H1 (cell line): ENCODE results near the gene METTL5. TPM values are rescaled to one million over a fixed set of nuclear protein-coding genes. Genes with fewer than 3 reads are reported as not detected.

Source experiments
- CTCF ChIA-PET: fragments of 300-600 bp; sonication (Branson Sonifier 250); formaldehyde crosslinking; loops from one replicate; lab custom pipeline; 2021; ENCODE audit not compliant: partially characterized antibody; lab: Charles Lee
- POLR2A ChIA-PET: fragments of 300-600 bp; sonication (Branson Sonifier 250); formaldehyde crosslinking; loops from one replicate; lab custom pipeline; 2021; ENCODE audit warnings: inconsistent platforms; ENCODE audit not compliant: partially characterized antibody; lab: Charles Lee
- DNase-seq, 2 experiments: peaks; one replicate each; pipeline versions ENCODE4 v3.0.0 to v3.0.0-alpha.2; 2010 to 2022; ENCODE audit warnings: low spot score in 2 of 2, low read depth in 1 of 2, mixed read lengths in 1 of 2
- FAIRE-seq: peaks from 2 replicates; lab custom pipeline; 2011; peaks lifted over from hg19 to GRCh38; lab: Jason Lieb, UNC
- H2AFZ ChIP-seq: 2 replicates; pipeline ENCODE4 v1.8.1; 2012; ENCODE audit warnings: low read length, inconsistent platforms
- H2AK5ac ChIP-seq: 2 replicates; pipeline ENCODE4 v1.6.1; 2013; ENCODE audit warnings: low read depth, low read length
- H2BK120ac ChIP-seq: replicated peaks from 2 replicates; pipeline ENCODE3; 2013; ENCODE audit warnings: low read depth, low read length, inconsistent platforms
- H2BK12ac ChIP-seq: 2 replicates; pipeline ENCODE4 v1.6.1; 2013; ENCODE audit warnings: low read depth, low read length
- H2BK15ac ChIP-seq: 2 replicates; pipeline ENCODE4 v1.6.1; 2013; ENCODE audit warnings: low read length
- H2BK20ac ChIP-seq: 2 replicates; pipeline ENCODE4 v1.6.1; 2013; ENCODE audit warnings: low read length
- H2BK5ac ChIP-seq: 2 replicates; pipeline ENCODE4 v1.6.1; 2013; ENCODE audit warnings: low read depth, low read length
- H3K14ac ChIP-seq: 2 replicates; pipeline ENCODE4 v1.6.1; 2013; ENCODE audit warnings: inconsistent platforms; ENCODE audit not compliant: insufficient read length
- H3K18ac ChIP-seq: 2 replicates; pipeline ENCODE4 v1.6.1; 2013; ENCODE audit warnings: low read length; ENCODE audit errors: extremely low read depth
- H3K23ac ChIP-seq: 2 replicates; pipeline ENCODE4 v1.6.1; 2013; ENCODE audit warnings: inconsistent platforms; ENCODE audit not compliant: insufficient read length
- H3K23me2 ChIP-seq: 2 replicates; pipeline ENCODE4 v1.6.1; 2013; ENCODE audit warnings: low read depth, low read length
- H3K27ac ChIP-seq: 2 replicates; pipeline ENCODE4 v1.6.1; 2011; ENCODE audit warnings: low read depth, low read length, inconsistent platforms
- H3K27me3 ChIP-seq, 4 experiments: replicated peaks in 1 of 4; 1 replicate in 1 of 4; 2 replicates in 3 of 4; pipeline versions ENCODE4 v1.6.1 to v1.8.1; 2011 to 2013; ENCODE audit warnings: low read length in 3 of 4, mild to moderate bottlenecking in 3 of 4, inconsistent platforms in 2 of 4, mixed read lengths in 2 of 4, moderate library complexity in 1 of 4; ENCODE audit not compliant: control insufficient read depth in 3 of 4, insufficient read depth in 3 of 4; ENCODE audit errors: extremely low read depth in 1 of 4
- H3K36me3 ChIP-seq, 4 experiments: 2 replicates each; pipeline versions ENCODE4 v1.6.1 to v1.8.1; 2011 to 2013; ENCODE audit warnings: mild to moderate bottlenecking in 4 of 4, low read length in 3 of 4, moderate library complexity in 2 of 4, control low read depth in 1 of 4, inconsistent platforms in 1 of 4; ENCODE audit not compliant: insufficient read depth in 4 of 4, control insufficient read depth in 2 of 4
- H3K4ac ChIP-seq: replicated peaks from 2 replicates; pipeline ENCODE3; 2013; ENCODE audit warnings: low read length, low read depth, mixed read lengths, inconsistent platforms; ENCODE audit not compliant: insufficient read length
- H3K4me1 ChIP-seq, 4 experiments: replicated peaks in 1 of 4; 1 replicate in 1 of 4; 2 replicates in 3 of 4; pipeline versions ENCODE4 v1.6.1 to v1.8.1; 2011 to 2013; ENCODE audit warnings: low read length in 3 of 4, inconsistent platforms in 2 of 4, mixed read lengths in 1 of 4; ENCODE audit not compliant: insufficient read depth in 4 of 4, control insufficient read depth in 3 of 4
- H3K4me2 ChIP-seq, 2 experiments: 2 replicates each; pipeline versions ENCODE4 v1.6.1 to v1.8.1; 2011 to 2013; ENCODE audit warnings: low read depth in 2 of 2, low read length in 2 of 2, control low read depth in 1 of 2, inconsistent platforms in 1 of 2, mild to moderate bottlenecking in 1 of 2; ENCODE audit not compliant: insufficient read depth in 1 of 2
- H3K4me3 ChIP-seq, 4 experiments: fragments of 200-600, 300-600 bp in 1 of 4; sonication (generic), shearing (Covaris generic), sonication (Bioruptor Twin) in 1 of 4; 2 replicates each; pipeline versions ENCODE4 v1.5.1 to v1.8.1; 2011 to 2016; ENCODE audit warnings: low read length in 4 of 4, low read depth in 3 of 4, control low read depth in 2 of 4, inconsistent platforms in 2 of 4, mild to moderate bottlenecking in 2 of 4, mixed read lengths in 1 of 4, moderate library complexity in 1 of 4; ENCODE audit not compliant: insufficient read depth in 2 of 4; ENCODE audit errors: extremely low read depth in 1 of 4
- H3K56ac ChIP-seq: replicated peaks from 2 replicates; pipeline ENCODE3; 2013; ENCODE audit warnings: low read depth, mild to moderate bottlenecking, mixed read lengths, low read length, inconsistent platforms; ENCODE audit not compliant: insufficient read length
- H3K79me1 ChIP-seq: 2 replicates; pipeline ENCODE4 v1.6.1; 2013; ENCODE audit warnings: low read depth, low read length, control low read depth
- H3K79me2 ChIP-seq, 2 experiments: 2 replicates each; pipeline versions ENCODE4 v1.6.1 to v1.8.1; 2012 to 2013; ENCODE audit warnings: low read length in 2 of 2, mild to moderate bottlenecking in 2 of 2, inconsistent platforms in 1 of 2; ENCODE audit not compliant: insufficient read depth in 2 of 2, control insufficient read depth in 1 of 2
- H3K9ac ChIP-seq, 4 experiments: replicated peaks in 1 of 4; 1 replicate in 1 of 4; 2 replicates in 3 of 4; pipeline versions ENCODE4 v1.6.1 to v1.8.1; 2011 to 2013; ENCODE audit warnings: low read depth in 3 of 4, low read length in 3 of 4, control low read depth in 2 of 4, mild to moderate bottlenecking in 2 of 4, moderate library complexity in 2 of 4, inconsistent platforms in 1 of 4; ENCODE audit errors: extremely low read depth in 1 of 4
- H3K9me3 ChIP-seq, 2 experiments: 2 replicates each; pipeline versions ENCODE4 v1.6.1 to v1.8.1; 2012 to 2013; ENCODE audit warnings: mild to moderate bottlenecking in 2 of 2, moderate library complexity in 2 of 2, control low read depth in 1 of 2, inconsistent platforms in 1 of 2, low read depth in 1 of 2, low read length in 1 of 2, mixed read lengths in 1 of 2; ENCODE audit not compliant: insufficient read depth in 2 of 2
- H4K20me1 ChIP-seq, 2 experiments: replicated peaks in 1 of 2; 2 replicates each; pipeline versions ENCODE3 to v1.8.1; 2011 to 2013; ENCODE audit warnings: inconsistent platforms in 2 of 2, low read length in 2 of 2, mild to moderate bottlenecking in 1 of 2; ENCODE audit not compliant: insufficient read depth in 2 of 2, control insufficient read depth in 1 of 2
- H4K5ac ChIP-seq: 2 replicates; pipeline ENCODE4 v1.6.1; 2013; ENCODE audit warnings: low read length, low read depth, mixed read lengths, inconsistent platforms; ENCODE audit not compliant: insufficient read length
- H4K8ac ChIP-seq: 2 replicates; pipeline ENCODE4 v1.8.0; 2013; ENCODE audit warnings: mild to moderate bottlenecking, moderate library complexity, low read length, inconsistent platforms; ENCODE audit not compliant: insufficient read depth; ENCODE audit errors: extremely low read depth
- H4K91ac ChIP-seq: replicated peaks from 2 replicates; pipeline ENCODE3; 2013; ENCODE audit warnings: low read length, mixed read lengths, inconsistent platforms; ENCODE audit not compliant: insufficient read length
- CBX5 ChIP-seq: fragments of 300-800, 300-1000 bp; sonication (generic); IDR thresholded peaks from 2 replicates; pipeline ENCODE4 v1.7.1; 2016; ENCODE audit warnings: antibody characterized with exemption, low read length, low read depth
- GTF2F1 ChIP-seq: IDR thresholded peaks from 2 replicates; pipeline ENCODE4 v1.6.1; 2012; ENCODE audit warnings: low read depth, low read length, improper control_type of control experiment, borderline replicate concordance
- JUND ChIP-seq: IDR thresholded peaks from 2 replicates; pipeline ENCODE4 v1.6.1; 2011; ENCODE audit warnings: mild to moderate bottlenecking, improper control_type of control experiment, low read length
- MAFK ChIP-seq: IDR thresholded peaks from 2 replicates; pipeline ENCODE4 v1.6.1; 2012; ENCODE audit warnings: low read depth, mild to moderate bottlenecking, improper control_type of control experiment, low read length
- RXRA ChIP-seq: IDR thresholded peaks from 2 replicates; pipeline ENCODE4 v1.6.1; 2011; ENCODE audit warnings: low read depth, mild to moderate bottlenecking, low read length, moderate library complexity; ENCODE audit not compliant: insufficient read depth
- SIX5 ChIP-seq: IDR thresholded peaks from 2 replicates; pipeline ENCODE4 v1.6.1; 2011; ENCODE audit warnings: mild to moderate bottlenecking, low read depth, low read length
- TAF7 ChIP-seq: optimal IDR thresholded peaks from 2 replicates; pipeline ENCODE3; 2011; ENCODE audit warnings: low read depth, mild to moderate bottlenecking, inconsistent platforms, low read length, moderate library complexity, borderline replicate concordance
- TBP ChIP-seq: IDR thresholded peaks from 2 replicates; pipeline ENCODE4 v1.6.1; 2011; ENCODE audit warnings: low read depth, low read length, improper control_type of control experiment
- TCF12 ChIP-seq: IDR thresholded peaks from 2 replicates; pipeline ENCODE4 v1.6.1; 2011; ENCODE audit warnings: low read depth, mild to moderate bottlenecking, low read length
- ZNF274 ChIP-seq: IDR thresholded peaks from 2 replicates; pipeline ENCODE4 v1.7.0; 2012; ENCODE audit warnings: low read length, borderline replicate concordance; ENCODE audit errors: extremely low read depth
- WGBS, 2 experiments: shearing (Covaris generic) in 1 of 2; methylation state at CpG; one replicate each; pipeline versions ENCODE4 v1.1.6 to v1.1.7; 2013 to 2015; ENCODE audit warnings: low lambda C conversion rate in 2 of 2, mixed read lengths in 2 of 2, inconsistent platforms in 1 of 2, low coverage in 1 of 2, missing lambda C conversion rate in 1 of 2; ENCODE audit not compliant: insufficient replicate concordance in 2 of 2, insufficient coverage in 1 of 2, insufficient read length in 1 of 2; ENCODE audit errors: extremely low coverage in 1 of 2, missing lambda C conversion rate in 1 of 2; 5-methylcytosine and 5-hydroxymethylcytosine counted together
- polyA plus RNA-seq, 7 experiments: library from polyadenylated mRNA; depleted of rRNA in 3 of 7; stranded (reverse) in 5 of 7; unstranded in 2 of 7; fragments of >200 nt in 5 of 7; fragments of 200-250 nt in 2 of 7; gene quantifications; 1 replicate in 5 of 7; 2 replicates in 1 of 7; 4 replicates in 1 of 7; pipeline versions ENCODE4 v1.2.1 to v1.2.3, GENCODE V29; 2011 to 2013; ENCODE audit warnings: missing spikeins in 2 of 7, mixed read lengths in 2 of 7
- total RNA-seq: library from RNA; stranded (reverse); fragmentation: NEBNext Ultra II Directional; extraction: Animal tissue kit (Norgen Biotek cat#: 25700); gene quantifications from 2 replicates; pipeline ENCODE4 v1.2.1, GENCODE V29; 2021
- TF ChIP-seq, protein P1 (sequence below): IDR thresholded peaks from 2 replicates; pipeline ENCODE4 v1.6.1; 2012; ENCODE audit warnings: inconsistent platforms
- TF ChIP-seq, protein P2 (sequence below), 3 experiments: IDR thresholded peaks; 1 replicate in 2 of 3; 2 replicates in 1 of 3; pipeline versions ENCODE4 v1.5.1 to v1.6.1; 2011; ENCODE audit warnings: low read length in 3 of 3, mild to moderate bottlenecking in 3 of 3, inconsistent platforms in 2 of 3, low read depth in 1 of 3, moderate library complexity in 1 of 3; ENCODE audit not compliant: insufficient read depth in 1 of 3; ENCODE audit errors: control extremely low read depth in 1 of 3

METTL5 gene
- total and polyA plus RNA-seq, 2 of the 8 experiments (the other 6 are each of a cell fraction or from before 2014, with no cell fraction given) = 34.5 to 74.1 TPM

DNA sequence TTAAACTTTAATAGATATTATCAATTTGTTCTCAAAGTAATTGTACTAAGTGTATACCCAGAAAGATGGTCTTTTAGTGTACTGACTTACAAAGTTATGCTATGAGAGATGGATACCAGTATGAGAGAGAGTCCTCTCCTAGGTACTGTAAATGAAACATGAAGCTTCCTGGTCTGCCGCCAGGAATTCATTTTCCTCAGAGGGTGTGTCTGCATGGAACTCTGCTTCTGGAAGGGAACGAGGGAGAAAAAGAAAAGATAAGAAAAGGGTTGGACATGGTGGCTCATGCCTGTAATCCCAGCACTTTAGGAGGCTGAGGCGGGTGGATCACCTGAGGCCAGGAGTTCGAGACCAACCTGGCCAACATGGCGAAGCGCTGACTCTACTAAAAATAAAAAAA, 28.3 kb downstream of the METTL5 start:
- Histone ChIP-seq H2AK5ac (no peak overlapping the region), H3K23me2 (peaks cover 5% of the 10 kb centered on the region; the same call in 1 of the 2 replicates), H3K4me2 (no peak overlapping the region), H4K91ac (no peak overlapping the region), H3K23ac (no peak overlapping the region), H4K8ac (no peak overlapping the region), H3K79me1 (no peaks in the 10 kb centered on the region), H3K9ac (no peak overlapping the region), H3K36me3 (peaks cover 0 to 11% (median under 1%) of the 10 kb centered on the region in 4 experiments; a peak in 3 of 8 replicates), H2AFZ (no peak overlapping the region), H2BK20ac (no peak overlapping the region), H3K56ac (no peak overlapping the region), H2BK12ac (no peak overlapping the region), H3K18ac (no peak overlapping the region), H2BK120ac (no peak overlapping the region), H3K14ac (no peak overlapping the region), H3K9me3 (no peaks in the 10 kb centered on the region), H2BK5ac (no peak overlapping the region), H3K4ac (no peak overlapping the region), H2BK15ac (no peak overlapping the region), H3K79me2 (peaks cover 9 to 26% of the 10 kb centered on the region in 2 experiments), H4K5ac (no peak overlapping the region), H3K27me3 (peaks cover 0 to 2% (median 0%) of the 10 kb centered on the region in 4 experiments; a peak in 1 of 7 replicates), H4K20me1 (peaks cover 0 to 2% of the 10 kb centered on the region in 2 experiments), H3K27ac (no peak overlapping the region), H3K4me3 (no peak overlapping the region), H3K4me1 (peaks cover 0 to 7% (median 2%) of the 10 kb centered on the region in 4 experiments; a peak in 4 of 7 replicates)
- DNase-seq (no peak), FAIRE-seq (no peak)
- ChIA-PET CTCF (interaction anchor here (1.2 kb wide), 1 partner anchor 29 kb away, joined by 3 read pairs; no protein-coding TSS in a partner anchor), POLR2A (no interaction called here)
- 83% methylated on average over 6 of the region's 6 CpGs; no CpG with 5 or more reads in 1 of the 2 experiments for WGBS, 2 experiments
- TF ChIP-seq ZNF274 (no peak), JUND (no peak), TAF7 (no peak), TCF12 (no peak), GTF2F1 (no peak), TBP (no peak), MAFK (no peak), SIX5 (no peak), RXRA (no peak), CBX5 (no peak)
- TF ChIP-seq, protein P1, sequence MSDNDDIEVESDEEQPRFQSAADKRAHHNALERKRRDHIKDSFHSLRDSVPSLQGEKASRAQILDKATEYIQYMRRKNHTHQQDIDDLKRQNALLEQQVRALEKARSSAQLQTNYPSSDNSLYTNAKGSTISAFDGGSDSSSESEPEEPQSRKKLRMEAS = no peak
- TF ChIP-seq, protein P2, sequence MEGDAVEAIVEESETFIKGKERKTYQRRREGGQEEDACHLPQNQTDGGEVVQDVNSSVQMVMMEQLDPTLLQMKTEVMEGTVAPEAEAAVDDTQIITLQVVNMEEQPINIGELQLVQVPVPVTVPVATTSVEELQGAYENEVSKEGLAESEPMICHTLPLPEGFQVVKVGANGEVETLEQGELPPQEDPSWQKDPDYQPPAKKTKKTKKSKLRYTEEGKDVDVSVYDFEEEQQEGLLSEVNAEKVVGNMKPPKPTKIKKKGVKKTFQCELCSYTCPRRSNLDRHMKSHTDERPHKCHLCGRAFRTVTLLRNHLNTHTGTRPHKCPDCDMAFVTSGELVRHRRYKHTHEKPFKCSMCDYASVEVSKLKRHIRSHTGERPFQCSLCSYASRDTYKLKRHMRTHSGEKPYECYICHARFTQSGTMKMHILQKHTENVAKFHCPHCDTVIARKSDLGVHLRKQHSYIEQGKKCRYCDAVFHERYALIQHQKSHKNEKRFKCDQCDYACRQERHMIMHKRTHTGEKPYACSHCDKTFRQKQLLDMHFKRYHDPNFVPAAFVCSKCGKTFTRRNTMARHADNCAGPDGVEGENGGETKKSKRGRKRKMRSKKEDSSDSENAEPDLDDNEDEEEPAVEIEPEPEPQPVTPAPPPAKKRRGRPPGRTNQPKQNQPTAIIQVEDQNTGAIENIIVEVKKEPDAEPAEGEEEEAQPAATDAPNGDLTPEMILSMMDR (IDR thresholded peaks at IDR 0.05; ENCODE audit: control extremely low read depth in 1 of 3, insufficient read depth in 1 of 3, low read depth in 1 of 3, low read length in 3 of 3) = no peak
